SU-DHL-6 (cell line): ENCODE data around the gene SLC44A4.
"Not testable (repeated sequence)": the region's sequence is repeated elsewhere in the genome, so short reads cannot be mapped to it uniquely, and the experiment has no call there.

ENCODE experiments used
- CTCF ChIP-seq: fragments of 200-600 bp; sonication (generic); IDR thresholded peaks from one replicate; pipeline ENCODE4 v1.5.1; 2017; ENCODE audit warnings: antibody characterized with exemption, mild to moderate bottlenecking, low read length, moderate library complexity; ENCODE audit not compliant: insufficient read depth, poor library complexity, severe bottlenecking
- EZH2phosphoT487 ChIP-seq: fragments of 200-600 bp; sonication (generic), shearing (Covaris generic); conservative IDR thresholded peaks from 2 replicates; pipeline ENCODE4 v1.6.1; 2018; ENCODE audit warnings: mild to moderate bottlenecking, antibody characterized with exemption, low read length, moderate library complexity, mixed read lengths

DNA sequence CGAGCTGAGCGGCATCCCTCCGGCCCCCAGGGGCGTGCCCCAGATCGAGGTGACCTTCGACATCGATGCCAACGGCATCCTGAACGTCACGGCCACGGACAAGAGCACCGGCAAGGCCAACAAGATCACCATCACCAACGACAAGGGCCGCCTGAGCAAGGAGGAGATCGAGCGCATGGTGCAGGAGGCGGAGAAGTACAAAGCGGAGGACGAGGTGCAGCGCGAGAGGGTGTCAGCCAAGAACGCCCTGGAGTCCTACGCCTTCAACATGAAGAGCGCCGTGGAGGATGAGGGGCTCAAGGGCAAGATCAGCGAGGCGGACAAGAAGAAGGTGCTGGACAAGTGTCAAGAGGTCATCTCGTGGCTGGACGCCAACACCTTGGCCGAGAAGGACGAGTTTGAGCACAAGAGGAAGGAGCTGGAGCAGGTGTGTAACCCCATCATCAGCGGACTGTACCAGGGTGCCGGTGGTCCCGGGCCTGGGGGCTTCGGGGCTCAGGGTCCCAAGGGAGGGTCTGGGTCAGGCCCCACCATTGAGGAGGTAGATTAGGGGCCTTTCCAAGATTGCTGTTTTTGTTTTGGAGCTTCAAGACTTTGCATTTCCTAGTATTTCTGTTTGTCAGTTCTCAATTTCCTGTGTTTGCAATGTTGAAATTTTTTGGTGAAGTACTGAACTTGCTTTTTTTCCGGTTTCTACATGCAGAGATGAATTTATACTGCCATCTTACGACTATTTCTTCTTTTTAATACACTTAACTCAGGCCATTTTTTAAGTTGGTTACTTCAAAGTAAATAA lies 61.5 kb downstream of the SLC44A4 start:
- TF ChIP-seq EZH2phosphoT487, CTCF: not testable (repeated sequence)
